OCI-LY3 (cell line): Measurements from ENCODE around the gene PREX1.

Experiments used
- EZH2phosphoT487 ChIP-seq: fragments of 200-600 bp; shearing (Covaris generic); IDR thresholded peaks from 2 replicates; pipeline ENCODE4 v1.6.1; 2018; ENCODE audit warnings: antibody characterized with exemption, mixed run types, low read depth
- TF ChIP-seq, protein P1 (sequence below): fragments of 200-600, 300-600 bp; sonication (generic); IDR thresholded peaks from 2 replicates; pipeline ENCODE4 v1.5.1; 2014; ENCODE audit warnings: antibody characterized with exemption, low read length, low read depth

DNA sequence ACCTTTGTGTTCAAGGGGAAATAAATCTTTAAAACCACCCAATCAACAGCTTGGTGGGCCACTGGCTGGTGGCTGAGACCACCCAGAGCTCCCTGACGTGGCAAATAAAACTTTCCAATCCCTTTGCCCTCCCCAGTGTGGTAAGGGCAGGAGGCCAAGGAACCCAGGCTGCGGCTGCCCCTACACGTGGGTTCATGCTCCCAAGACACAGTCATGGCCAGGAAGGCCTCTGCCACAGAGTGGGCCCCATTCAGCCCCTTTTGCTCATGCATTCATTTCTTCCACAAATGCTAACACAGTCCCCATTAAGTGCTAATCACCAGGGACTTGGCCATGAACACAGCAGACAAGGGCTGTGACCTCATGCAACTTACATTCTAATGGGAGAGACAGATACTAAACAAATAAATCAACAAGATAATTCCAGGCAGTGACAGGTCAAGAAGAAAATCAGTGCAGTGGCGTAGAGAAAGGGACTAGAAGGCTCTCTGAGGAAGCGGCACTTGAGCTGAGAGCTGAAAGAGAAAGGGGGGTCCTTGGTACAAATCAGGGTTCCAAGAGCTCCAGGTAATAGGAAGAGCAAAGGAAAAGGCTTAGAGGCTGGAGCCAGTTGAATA, 13.8 kb downstream of the PREX1 start:
- TF ChIP-seq, protein P1, sequence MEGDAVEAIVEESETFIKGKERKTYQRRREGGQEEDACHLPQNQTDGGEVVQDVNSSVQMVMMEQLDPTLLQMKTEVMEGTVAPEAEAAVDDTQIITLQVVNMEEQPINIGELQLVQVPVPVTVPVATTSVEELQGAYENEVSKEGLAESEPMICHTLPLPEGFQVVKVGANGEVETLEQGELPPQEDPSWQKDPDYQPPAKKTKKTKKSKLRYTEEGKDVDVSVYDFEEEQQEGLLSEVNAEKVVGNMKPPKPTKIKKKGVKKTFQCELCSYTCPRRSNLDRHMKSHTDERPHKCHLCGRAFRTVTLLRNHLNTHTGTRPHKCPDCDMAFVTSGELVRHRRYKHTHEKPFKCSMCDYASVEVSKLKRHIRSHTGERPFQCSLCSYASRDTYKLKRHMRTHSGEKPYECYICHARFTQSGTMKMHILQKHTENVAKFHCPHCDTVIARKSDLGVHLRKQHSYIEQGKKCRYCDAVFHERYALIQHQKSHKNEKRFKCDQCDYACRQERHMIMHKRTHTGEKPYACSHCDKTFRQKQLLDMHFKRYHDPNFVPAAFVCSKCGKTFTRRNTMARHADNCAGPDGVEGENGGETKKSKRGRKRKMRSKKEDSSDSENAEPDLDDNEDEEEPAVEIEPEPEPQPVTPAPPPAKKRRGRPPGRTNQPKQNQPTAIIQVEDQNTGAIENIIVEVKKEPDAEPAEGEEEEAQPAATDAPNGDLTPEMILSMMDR, result no peak
- TF ChIP-seq EZH2phosphoT487, result no peak
